SU-DHL-6 (cell line): ENCODE data around the gene CENPC.

Experiments used
- H2AFZ ChIP-seq: fragments of 200-600 bp; sonication (generic); 2 replicates; pipeline ENCODE4 v1.6.1; 2014; ENCODE audit warnings: low read depth, mild to moderate bottlenecking, moderate library complexity, mixed read lengths, antibody characterized with exemption, low read length; ENCODE audit not compliant: severe bottlenecking
- H3F3A ChIP-seq: fragments of 200-600 bp; shearing (Covaris generic); 2 replicates; pipeline ENCODE4 v1.6.0; 2016; ENCODE audit warnings: antibody characterized with exemption, mild to moderate bottlenecking; ENCODE audit not compliant: insufficient read depth
- H3K27ac ChIP-seq: fragments of 200-600 bp; sonication (generic); 2 replicates; pipeline ENCODE4 v1.5.1; 2016; ENCODE audit warnings: low read depth, mild to moderate bottlenecking, low read length, moderate library complexity, mixed read lengths
- H3K27me3 ChIP-seq: fragments of 200-600 bp; sonication (generic), shearing (Covaris generic); 2 replicates; pipeline ENCODE4 v1.6.0; 2014; ENCODE audit warnings: mild to moderate bottlenecking, low read length
- H3K36me3 ChIP-seq: fragments of 200-600 bp; sonication (generic); 2 replicates; pipeline ENCODE4 v1.6.1; 2014; ENCODE audit warnings: mild to moderate bottlenecking, low read length, mixed read lengths
- H3K4me2 ChIP-seq: fragments of 300-600, 200-600 bp; shearing (Covaris generic), sonication (generic); 2 replicates; pipeline ENCODE4 v1.6.0; 2014; ENCODE audit warnings: low read length, low read depth, mild to moderate bottlenecking; ENCODE audit not compliant: poor library complexity, severe bottlenecking
- H3K4me3 ChIP-seq: fragments of 200-600 bp; sonication (generic); 2 replicates; pipeline ENCODE4 v1.5.1; 2014; ENCODE audit warnings: antibody characterized with exemption, low read length, mild to moderate bottlenecking, mixed read lengths; ENCODE audit not compliant: insufficient read depth, poor library complexity, severe bottlenecking
- H3K79me2 ChIP-seq: fragments of 200-600 bp; sonication (generic); 2 replicates; pipeline ENCODE4 v1.6.1; 2014; ENCODE audit warnings: mild to moderate bottlenecking, low read length, moderate library complexity; ENCODE audit not compliant: insufficient read depth
- H3K9ac ChIP-seq: fragments of 200-600 bp; sonication (generic); 2 replicates; pipeline ENCODE4 v1.7.0; 2014; ENCODE audit warnings: mild to moderate bottlenecking, low read length
- H3K9me2 ChIP-seq: fragments of 200-600 bp; sonication (generic); replicated peaks from 2 replicates; pipeline ENCODE4 v1.6.1; 2014; ENCODE audit warnings: low read length; ENCODE audit not compliant: insufficient read depth
- H3K9me3 ChIP-seq: fragments of 200-600 bp; sonication (generic); 2 replicates; pipeline ENCODE4 v1.6.1; 2014; ENCODE audit warnings: low read length, mixed read lengths; ENCODE audit not compliant: insufficient read depth
- H4K20me1 ChIP-seq: fragments of 200-600 bp; sonication (generic); 2 replicates; pipeline ENCODE4 v1.6.1; 2014; ENCODE audit warnings: low read depth, mild to moderate bottlenecking, antibody characterized with exemption, low read length, moderate library complexity, mixed read lengths
- CTCF ChIP-seq: fragments of 200-600 bp; sonication (generic); IDR thresholded peaks from one replicate; pipeline ENCODE4 v1.5.1; 2017; ENCODE audit warnings: antibody characterized with exemption, mild to moderate bottlenecking, low read length, moderate library complexity; ENCODE audit not compliant: insufficient read depth, poor library complexity, severe bottlenecking
- EZH2phosphoT487 ChIP-seq: fragments of 200-600 bp; sonication (generic), shearing (Covaris generic); conservative IDR thresholded peaks from 2 replicates; pipeline ENCODE4 v1.6.1; 2018; ENCODE audit warnings: mild to moderate bottlenecking, antibody characterized with exemption, low read length, moderate library complexity, mixed read lengths

The CENPC gene

GRCh38 chr4:67580577-67580976 is 35.3 kb upstream of the CENPC start:
- Histone ChIP-seq H3K4me3 (no peak overlapping the region), H3F3A (peaks cover 3% of the 10 kb centered on the region), H4K20me1 (no peaks in the 10 kb centered on the region), H2AFZ (no peak overlapping the region), H3K27me3 (no peaks in the 10 kb centered on the region), H3K27ac (no peak overlapping the region), H3K79me2 (no peaks in the 10 kb centered on the region), H3K9me3 (no peaks in the 10 kb centered on the region), H3K9me2 (no peaks in the 10 kb centered on the region), H3K36me3 (peaks cover 16% of the 10 kb centered on the region; the same call in 1 of the 2 replicates), H3K4me2 (no peak overlapping the region), H3K9ac (no peak overlapping the region)
- TF ChIP-seq CTCF = no peak
- TF ChIP-seq EZH2phosphoT487 = no peak

- peaks cover 27% of the 10 kb centered on the region for H3F3A ChIP-seq
- H3K36me3 ChIP-seq = peaks cover 12% of the 10 kb centered on the region; the same call in 1 of the 2 replicates
- H3K4me2 ChIP-seq = peak overlapping the region; percentile 90
Observed at GRCh38 chr4:67576538-67576937, 31.2 kb upstream of the CENPC start.

GRCh38 chr4:67576059-67576466 is 30.8 kb upstream of the CENPC start:
- Histone ChIP-seq H3K79me2 (no peaks in the 10 kb centered on the region; the same call in 1 of the 2 replicates), H3K27me3 (no peaks in the 10 kb centered on the region), H3K9me3 (no peaks in the 10 kb centered on the region), H3K9ac (peak overlapping the region; percentile 43), H3K4me2 (peak overlapping the region; percentile 90), H4K20me1 (no peaks in the 10 kb centered on the region), H3K27ac (peak overlapping the region; percentile 95), H3F3A (peaks cover 29% of the 10 kb centered on the region), H3K4me3 (peak overlapping the region; percentile 46), H2AFZ (no peak overlapping the region), H3K9me2 (no peaks in the 10 kb centered on the region), H3K36me3 (peaks cover 12% of the 10 kb centered on the region; the same call in 1 of the 2 replicates)
- TF ChIP-seq CTCF = no peak
- TF ChIP-seq EZH2phosphoT487 = no peak

More at GRCh38 chr4:67576538-67576937, 31.2 kb upstream of the CENPC start:
- Histone ChIP-seq H3K9me3 (no peaks in the 10 kb centered on the region), H3K4me3 (no peak overlapping the region), H4K20me1 (no peaks in the 10 kb centered on the region), H3K27me3 (no peaks in the 10 kb centered on the region), H2AFZ (no peak overlapping the region), H3K9me2 (no peaks in the 10 kb centered on the region), H3K79me2 (no peaks in the 10 kb centered on the region; the same call in 1 of the 2 replicates), H3K27ac (peak overlapping the region; percentile 95), H3K9ac (peak overlapping the region; percentile 43; the same call in 1 of the 2 replicates)
- TF ChIP-seq EZH2phosphoT487 = no peak
- TF ChIP-seq CTCF = no peak
